Ovary (tissue), 9 donors: Measurements from ENCODE around the gene NSMF. TPM values are rescaled to one million over a fixed set of nuclear protein-coding genes. Genes with fewer than 3 reads are reported as not detected.

Experiments
- DNase-seq, 5 donors: peaks; one replicate each; pipeline ENCODE4 v3.0.0-alpha.2; 2019 to 2020
- H3K27ac ChIP-seq, 2 donors: fragments of 200-600 bp; one replicate each; pipeline versions ENCODE4 v1.5.1 to v1.8.0; 2019 to 2022
- H3K27me3 ChIP-seq: fragments of 200-600 bp; one replicate; pipeline ENCODE4 v1.8.0; 2022
- H3K36me3 ChIP-seq: fragments of 200-600 bp; sonication (generic); one replicate; pipeline ENCODE4 v1.5.1; 2019
- H3K4me1 ChIP-seq: one replicate; pipeline ENCODE4 v1.8.1; 2013; ENCODE audit warnings: mild to moderate bottlenecking, moderate library complexity; ENCODE audit not compliant: insufficient read depth
- H3K4me3 ChIP-seq: fragments of 200-600 bp; sonication (generic); one replicate; pipeline ENCODE4 v1.5.1; 2017
- H3K9me3 ChIP-seq, 2 donors: fragments of 200-600 bp in 1 of 2; sonication (generic) in 1 of 2; one replicate each; pipeline versions ENCODE4 v1.5.1 to v1.8.1; 2013 to 2019; ENCODE audit warnings: mild to moderate bottlenecking in 1 of 2, moderate library complexity in 1 of 2
- CTCF ChIP-seq, 3 donors: fragments of 450-650 bp in 2 of 3; fragments of 200-600 bp in 1 of 3; IDR thresholded peaks; one replicate each; pipeline versions ENCODE4 v1.5.1 to v1.8.0; 2016 to 2022; ENCODE audit warnings: antibody characterized with exemption in 3 of 3, mild to moderate bottlenecking in 1 of 3
- EP300 ChIP-seq: sonication (generic); formaldehyde crosslinking; IDR thresholded peaks from one replicate; pipeline ENCODE4 v1.6.1; 2017; ENCODE audit warnings: antibody characterized with exemption
- POLR2A ChIP-seq: fragments of 450-650 bp; IDR thresholded peaks from one replicate; pipeline ENCODE4 v1.6.1; 2017; ENCODE audit warnings: antibody characterized with exemption, mild to moderate bottlenecking, moderate library complexity
- WGBS, 3 donors: extraction: QIAGEN DNeasy Blood & Tissue Kit in 1 of 3; methylation state at CpG; one replicate each; pipeline versions ENCODE4 v1.1.5 to v1.1.7; 2013 to 2017; 5-methylcytosine and 5-hydroxymethylcytosine counted together
- intact Hi-C, 4 donors: fragments of 100-400 bp; cut with DNase I; formaldehyde crosslinking; loops; one replicate each; pipeline versions ENCODE4 v1.11.0 to v1.15.1; 2022 to 2023
- polyA plus RNA-seq, 2 donors: library from polyadenylated mRNA; stranded (reverse); fragments of 200-250 nt in 1 of 2; fragments of 350-450 nt in 1 of 2; fragmentation: Illumina TruSeq in 1 of 2; extraction: RNeasy Lipid Tissue Mini Kit (QIAGEN cat#74804) in 1 of 2; gene quantifications; one replicate each; pipeline ENCODE4 v1.2.3, GENCODE V29; 2013 to 2014
- total RNA-seq, 7 donors: library from RNA; depleted of rRNA in 2 of 7; stranded (reverse); fragments of >200 nt in 2 of 7; fragmentation: NEBNext Ultra II Directional in 3 of 7; extraction: Animal tissue kit (Norgen Biotek cat#: 25700) in 3 of 7; gene quantifications; one replicate each; pipeline versions ENCODE4 v1.1.0 to v1.2.4, GENCODE V29; 2016 to 2023
- donor health status: DM: no; HTN: no; CAD: no; lungs with moderate emphysema.
- donor health status: DM: no; HTN: no; CAD: no.
- donor health status: Bipolar disorder and iron deficiency.
- donor health status: DM: yes; HTN: yes; CAD: no.
- donor health status: DM: no; HTN: no; CAD: no.
- donor health status: DM: yes; HTN: yes; CAD: no.

The NSMF gene
- total and polyA plus RNA-seq, 9 donors, result 22.9 to 50.3 (median 29.5) TPM

- intact Hi-C loops, result no loop called here
- H3K4me3 ChIP-seq, result no peak overlapping the region
- H3K36me3 ChIP-seq, result no peaks in the 10 kb centered on the region
- DNase-seq, result peak in 1 of 5 donors; percentile 31
- no peak overlapping the region for H3K27ac ChIP-seq
- WGBS, 3 donors, result 74 to 88% (median 82%) methylated on average over 11 of the region's 11 CpGs
- peaks cover 4% of the 10 kb centered on the region for H3K4me1 ChIP-seq
- no peaks in the 10 kb centered on the region for H3K27me3 ChIP-seq
- TF ChIP-seq CTCF (IDR thresholded peaks at IDR 0.05) (no peak), POLR2A (no peak)
- no peaks in the 10 kb centered on the region for H3K9me3 ChIP-seq
Observed at GRCh38 chr9:137478613-137478961, 19.5 kb upstream of the NSMF start.

- H3K4me1 ChIP-seq, result peaks cover 4% of the 10 kb centered on the region
- peak in 1 of 5 donors; percentile 31 for DNase-seq
- no peaks in the 10 kb centered on the region for H3K9me3 ChIP-seq
- TF ChIP-seq POLR2A (no peak), EP300 (no peak), CTCF (IDR thresholded peaks at IDR 0.05) (no peak)
- intact Hi-C loops, result no loop called here
- no peaks in the 10 kb centered on the region for H3K36me3 ChIP-seq
- H3K27me3 ChIP-seq, result no peaks in the 10 kb centered on the region
- H3K4me3 ChIP-seq, result no peak overlapping the region
- H3K27ac ChIP-seq, result no peak overlapping the region
- 81 to 91% (median 87%) methylated on average over 15 to 29 of the region's 29 CpGs for WGBS, 3 donors
Observed at GRCh38 chr9:137477778-137478612, 18.9 kb upstream of the NSMF start.

GRCh38 chr9:137476856-137477255 lies 17.7 kb upstream of the NSMF start:
- intact Hi-C loops, result no loop called here
- no peak overlapping the region for H3K4me3 ChIP-seq
- 89 to 91% (median 91%) methylated on average over 9 to 11 of the region's 11 CpGs for WGBS, 3 donors
- TF ChIP-seq POLR2A (no peak), CTCF (IDR thresholded peaks at IDR 0.05) (no peak), EP300 (no peak)
- no peak overlapping the region for H3K27ac ChIP-seq
- no peaks in the 10 kb centered on the region for H3K27me3 ChIP-seq
- no peaks in the 10 kb centered on the region for H3K9me3 ChIP-seq
- H3K36me3 ChIP-seq, result no peaks in the 10 kb centered on the region
- DNase-seq, result peak in 1 of 5 donors; percentile 28
- peaks cover 1% of the 10 kb centered on the region for H3K4me1 ChIP-seq

- TF ChIP-seq POLR2A (no peak), EP300 (no peak), CTCF (IDR thresholded peaks at IDR 0.05) (no peak)
- H3K4me1 ChIP-seq, result peaks cover 1% of the 10 kb centered on the region
- H3K27ac ChIP-seq, result no peak overlapping the region
- H3K27me3 ChIP-seq, result no peaks in the 10 kb centered on the region
- WGBS, 3 donors, result 83 to 94% (median 89%) methylated on average over 3 of the region's 3 CpGs
- no peak overlapping the region for H3K4me3 ChIP-seq
- no peaks in the 10 kb centered on the region for H3K9me3 ChIP-seq
- no peak for DNase-seq
- intact Hi-C loops, result no loop called here
- no peaks in the 10 kb centered on the region for H3K36me3 ChIP-seq
Observed at GRCh38 chr9:137475666-137476065, 16.5 kb upstream of the NSMF start.
